IMR-90 (cell line): ENCODE measurements around the gene FKBP10. TPM values are rescaled to one million over a fixed set of nuclear protein-coding genes. Genes with fewer than 3 reads are reported as not detected.

Experiments used
- ATAC-seq: fragments of 200-7000 bp; cut with Tn5 transposase; 2 replicates; pipeline ENCODE4 v1.9.1; 2020; ENCODE audit warnings: low read depth, mild to moderate bottlenecking, moderate library complexity
- BruUV-seq: library from RNA; stranded (reverse); fragments of 400-500 nt; replicated peaks from 2 replicates; lab custom pipeline; 2021; lab: Mats Ljungman, UMichigan
- CTCF ChIA-PET: fragments of 300-600 bp; formaldehyde crosslinking; extraction: SDS; loops from one replicate; lab custom pipeline; 2021; ENCODE audit warnings: antibody characterized with exemption; lab: Yijun Ruan, JAX
- POLR2A ChIA-PET: fragments of 300-600 bp; sonication (Branson Sonifier 250); formaldehyde crosslinking; loops from one replicate; lab custom pipeline; 2022; ENCODE audit warnings: antibody characterized with exemption; ENCODE audit not compliant: unreplicated experiment; lab: Charles Lee
- DNase-seq: peaks from one replicate; pipeline ENCODE4 v3.0.0; 2013
- H2AFZ ChIP-seq: replicated peaks from 2 replicates; pipeline ENCODE3; 2013; ENCODE audit warnings: low read length, mild to moderate bottlenecking; ENCODE audit not compliant: poor library complexity
- H2AK5ac ChIP-seq: 2 replicates; pipeline ENCODE4 v1.6.1; 2013; ENCODE audit warnings: low read depth, low read length, inconsistent platforms
- H2AK9ac ChIP-seq: replicated peaks from 2 replicates; pipeline ENCODE3; 2013; ENCODE audit warnings: mild to moderate bottlenecking, low read depth, low read length, moderate library complexity; ENCODE audit not compliant: poor library complexity
- H2BK120ac ChIP-seq: 2 replicates; pipeline ENCODE4 v1.6.1; 2013; ENCODE audit warnings: low read depth, low read length, inconsistent platforms
- H2BK15ac ChIP-seq: 3 replicates; pipeline ENCODE4 v1.6.1; 2013; ENCODE audit warnings: low read depth, low read length, inconsistent platforms
- H2BK20ac ChIP-seq: 2 replicates; pipeline ENCODE4 v1.6.1; 2013; ENCODE audit warnings: low read depth, mild to moderate bottlenecking, inconsistent platforms, low read length, moderate library complexity
- H2BK5ac ChIP-seq: 2 replicates; pipeline ENCODE4 v1.6.1; 2013; ENCODE audit warnings: mild to moderate bottlenecking, low read depth, low read length, inconsistent platforms; ENCODE audit not compliant: poor library complexity, severe bottlenecking
- H3K14ac ChIP-seq: replicated peaks from 2 replicates; pipeline ENCODE4 v1.6.1; 2013; ENCODE audit warnings: low read depth, low read length, inconsistent platforms
- H3K18ac ChIP-seq: 2 replicates; pipeline ENCODE4 v1.6.1; 2013; ENCODE audit warnings: low read depth, low read length, control low read depth
- H3K23ac ChIP-seq: 2 replicates; pipeline ENCODE4 v1.6.1; 2013; ENCODE audit warnings: low read depth, low read length, inconsistent platforms
- H3K27ac ChIP-seq: 2 replicates; pipeline ENCODE4 v1.5.1; 2013; ENCODE audit warnings: mild to moderate bottlenecking, control low read depth, low read length; ENCODE audit not compliant: insufficient read depth
- H3K27me3 ChIP-seq: 2 replicates; pipeline ENCODE4 v1.6.1; 2013; ENCODE audit warnings: low read length; ENCODE audit not compliant: control insufficient read depth, insufficient read depth
- H3K36me3 ChIP-seq: 2 replicates; pipeline ENCODE4 v1.6.1; 2013; ENCODE audit warnings: low read length, mixed read lengths; ENCODE audit not compliant: control insufficient read depth, insufficient read depth
- H3K4ac ChIP-seq: 2 replicates; pipeline ENCODE4 v1.6.1; 2013; ENCODE audit warnings: low read depth, low read length, inconsistent platforms
- H3K4me1 ChIP-seq: 2 replicates; pipeline ENCODE4 v1.6.1; 2013; ENCODE audit warnings: low read length, mixed read lengths; ENCODE audit not compliant: control insufficient read depth, insufficient read depth
- H3K4me2 ChIP-seq: 2 replicates; pipeline ENCODE4 v1.6.1; 2013; ENCODE audit warnings: low read depth, mild to moderate bottlenecking, control low read depth, low read length, moderate library complexity
- H3K4me3 ChIP-seq: 2 replicates; pipeline ENCODE4 v1.5.1; 2013; ENCODE audit warnings: low read depth, mild to moderate bottlenecking, control low read depth, low read length, moderate library complexity; ENCODE audit not compliant: insufficient read depth
- H3K56ac ChIP-seq: 2 replicates; pipeline ENCODE4 v1.6.1; 2013; ENCODE audit warnings: low read length, inconsistent platforms; ENCODE audit not compliant: insufficient read depth; ENCODE audit errors: extremely low read depth
- H3K79me1 ChIP-seq, 2 experiments: 2 replicates each; pipeline ENCODE4 v1.6.1; 2013; ENCODE audit warnings: low read length in 2 of 2, inconsistent platforms in 1 of 2, low read depth in 1 of 2
- H3K9ac ChIP-seq: 2 replicates; pipeline ENCODE4 v1.6.1; 2013; ENCODE audit warnings: low read depth, low read length, control low read depth
- H3K9me1 ChIP-seq: 2 replicates; pipeline ENCODE4 v1.6.1; 2013; ENCODE audit warnings: low read length, inconsistent platforms; ENCODE audit not compliant: insufficient read depth
- H3K9me3 ChIP-seq: 2 replicates; pipeline ENCODE4 v1.6.1; 2013; ENCODE audit warnings: low read length; ENCODE audit not compliant: control insufficient read depth, insufficient read depth
- H4K20me1 ChIP-seq: 2 replicates; pipeline ENCODE4 v1.6.1; 2013; ENCODE audit warnings: low read length, inconsistent platforms; ENCODE audit not compliant: insufficient read depth
- H4K5ac ChIP-seq: 2 replicates; pipeline ENCODE4 v1.6.1; 2013; ENCODE audit warnings: mild to moderate bottlenecking, low read depth, low read length, control low read depth
- H4K8ac ChIP-seq, 2 experiments: 2 replicates each; pipeline ENCODE4 v1.6.1; 2013; ENCODE audit warnings: low read depth in 2 of 2, low read length in 2 of 2, control low read depth in 1 of 2, inconsistent platforms in 1 of 2
- H4K91ac ChIP-seq: 2 replicates; pipeline ENCODE4 v1.6.1; 2013; ENCODE audit warnings: low read depth, low read length, inconsistent platforms; ENCODE audit not compliant: insufficient read depth
- BHLHE40 ChIP-seq: fragments of 150-350 bp; IDR thresholded peaks from 2 replicates; pipeline ENCODE4 v1.6.1; 2016; ENCODE audit warnings: mild to moderate bottlenecking, low read depth, low read length
- CEBPB ChIP-seq: IDR thresholded peaks from 2 replicates; pipeline ENCODE4 v1.6.1; 2012; ENCODE audit warnings: low read depth, low read length, improper control_type of control experiment
- CHD1 ChIP-seq: IDR thresholded peaks from 2 replicates; pipeline ENCODE4 v1.6.1; 2012; ENCODE audit warnings: low read depth, low read length, improper control_type of control experiment
- FOS ChIP-seq: fragments of 150-350 bp; IDR thresholded peaks from 2 replicates; pipeline ENCODE4 v1.6.1; 2016; ENCODE audit warnings: low read depth, low read length
- MAFK ChIP-seq: IDR thresholded peaks from 2 replicates; pipeline ENCODE4 v1.6.1; 2012; ENCODE audit warnings: low read depth, low read length, improper control_type of control experiment
- MAZ ChIP-seq: IDR thresholded peaks from 2 replicates; pipeline ENCODE4 v1.6.1; 2012; ENCODE audit warnings: low read depth, mild to moderate bottlenecking, low read length, improper control_type of control experiment, moderate library complexity, borderline replicate concordance
- MXI1 ChIP-seq: IDR thresholded peaks from 2 replicates; pipeline ENCODE4 v1.6.1; 2012; ENCODE audit warnings: low read depth, mild to moderate bottlenecking, low read length, moderate library complexity, borderline replicate concordance
- NFE2L2 ChIP-seq: fragments of 150-350 bp; IDR thresholded peaks from 2 replicates; pipeline ENCODE4 v1.6.1; 2016; ENCODE audit warnings: low read depth, mild to moderate bottlenecking, low read length
- POLR2A ChIP-seq: IDR thresholded peaks from 2 replicates; pipeline ENCODE4 v1.6.1; 2012; ENCODE audit warnings: mild to moderate bottlenecking, low read depth, low read length
- RAD21 ChIP-seq: IDR thresholded peaks from 2 replicates; pipeline ENCODE4 v1.6.1; 2012; ENCODE audit warnings: low read length, improper control_type of control experiment
- RCOR1 ChIP-seq: IDR thresholded peaks from 2 replicates; pipeline ENCODE4 v1.6.1; 2012; ENCODE audit warnings: mild to moderate bottlenecking, low read length, improper control_type of control experiment; ENCODE audit not compliant: insufficient replicate concordance
- RFX5 ChIP-seq: IDR thresholded peaks from 2 replicates; pipeline ENCODE4 v1.8.0; 2012; ENCODE audit warnings: low read depth, mild to moderate bottlenecking, low read length, moderate library complexity
- SMC3 ChIP-seq: fragments of 150-350 bp; IDR thresholded peaks from 2 replicates; pipeline ENCODE4 v1.6.1; 2016; ENCODE audit warnings: low read depth, mild to moderate bottlenecking, antibody characterized with exemption, low read length, moderate library complexity
- WGBS, 2 experiments: methylation state at CpG; one replicate each; pipeline versions ENCODE4 v1.1.5 to v1.1.7; 2013; ENCODE audit warnings: missing lambda C conversion rate in 2 of 2; ENCODE audit not compliant: insufficient read length in 1 of 2; ENCODE audit errors: extremely low coverage in 2 of 2; 5-methylcytosine and 5-hydroxymethylcytosine counted together
- dilution Hi-C: fragments of 300-500 bp; cut with HindIII; formaldehyde crosslinking; loops from one replicate; pipeline ENCODE4 v1.14.3; 2018; ENCODE audit warnings: low sequenced_read_pairs; ENCODE audit not compliant: unreplicated experiment
- in situ Hi-C: fragments of 300-500 bp; cut with MboI; formaldehyde crosslinking; loops from 3 replicates; pipeline ENCODE4 v1.14.3; 2019; ENCODE audit warnings: low sequenced_read_pairs, inconsistent platforms, mixed read lengths
- intact Hi-C: fragments of 100-400 bp; cut with micrococcal nuclease; formaldehyde crosslinking; loops from 2 replicates; pipeline ENCODE4 v1.10.0; 2022
- polyA plus RNA-seq, 3 experiments: library from polyadenylated mRNA; depleted of rRNA; stranded (reverse); fragments of >200 nt; gene quantifications; 2 replicates each; pipeline ENCODE4 v1.2.3, GENCODE V29; 2012; ENCODE audit warnings: low replicate concordance in 1 of 3
- total RNA-seq: library from RNA; depleted of rRNA; stranded (reverse); fragments of >200 nt; gene quantifications from 2 replicates; pipeline ENCODE4 v1.2.3, GENCODE V29; 2012
- TF ChIP-seq, protein P1 (sequence below): conservative IDR thresholded peaks from 2 replicates; pipeline ENCODE4 v1.5.1; 2012; ENCODE audit warnings: mild to moderate bottlenecking, low read depth, low read length, improper control_type of control experiment
- TF ChIP-seq, protein P2 (sequence below): fragments of 150-350 bp; IDR thresholded peaks from 2 replicates; pipeline ENCODE4 v1.6.1; 2017; ENCODE audit warnings: mild to moderate bottlenecking, antibody characterized with exemption, low read length, low read depth

The FKBP10 gene
- total and polyA plus RNA-seq, 2 of the 4 experiments (the other 2 are of a cell fraction), result 170 to 984 TPM

GRCh38 chr17:41811549-41812380 is 1.0 kb upstream of the FKBP10 start, which contains the start of gene P3H4:
Gene P3H4 (minus strand): TSS chr17:41811949. CDS start chr17:41811915, 34 bp downstream.
- intact Hi-C loops, result loop anchor here (1.0 to 2.0 kb wide), 3 partner anchors 53 to 147 kb away; partner anchors contain the start of genes ACLY and KLHL11
- 0% methylated on average over 43 of the region's 96 CpGs; no CpG with 5 or more reads in 1 of the 2 experiments for WGBS, 2 experiments
- Histone ChIP-seq H2AK9ac (peak within 1 kb of the TSS; percentile 100), H4K91ac (peak within 1 kb of the TSS; percentile 95), H3K18ac (peak within 1 kb of the TSS; percentile 71), H4K8ac (peak within 1 kb of the TSS; percentile 92 to 94), H3K4ac (peak within 1 kb of the TSS; percentile 100), H3K9ac (peak within 1 kb of the TSS; percentile 96), H3K23ac (peak within 1 kb of the TSS; percentile 85), H3K27ac (peak within 1 kb of the TSS; percentile 93), H3K14ac (peak within 1 kb of the TSS; percentile 90), H3K27me3 (no peaks in the 10 kb centered on the region), H2BK15ac (peak within 1 kb of the TSS; percentile 98; the same call in 2 of the 3 replicates), H2AK5ac (peak within 1 kb of the TSS; percentile 95), H3K9me1 (peaks cover 30% of the 10 kb centered on the region), H3K79me1 (peaks cover 18 to 83% of the 10 kb centered on the region in 2 experiments), H4K5ac (peak within 1 kb of the TSS; percentile 62), H3K4me2 (peak within 1 kb of the TSS; percentile 88), H3K9me3 (no peaks in the 10 kb centered on the region), H3K56ac (peak within 1 kb of the TSS; percentile 79), H3K4me3 (peak within 1 kb of the TSS; percentile 88), H2BK5ac (peak within 1 kb of the TSS; percentile 94), H3K36me3 (peaks cover 16% of the 10 kb centered on the region), H3K4me1 (peaks cover 20% of the 10 kb centered on the region), H2AFZ (peak within 1 kb of the TSS; percentile 94), H2BK20ac (peak within 1 kb of the TSS; percentile 72; the same call in 1 of the 2 replicates), H2BK120ac (peak within 1 kb of the TSS; percentile 87), H4K20me1 (peaks cover 40% of the 10 kb centered on the region)
- CTCF ChIA-PET, result no interaction called here
- peak; percentile 70 for ATAC-seq
- in situ Hi-C loops, result no loop called here
- POLR2A ChIA-PET, result interaction anchor here (0.6 kb wide), 2 partner anchors 103 to 154 kb away, joined by 3 to 6 read pairs; no protein-coding TSS in a partner anchor
- DNase-seq, result peak; percentile 80
- dilution Hi-C loops, result no loop called here
- no TSS peak for BruUV-seq
- TF ChIP-seq MXI1, result peak; percentile 62; the same call in 1 of the 2 replicates
- peak; percentile 30 for TF ChIP-seq SMC3
- no peak for TF ChIP-seq NFE2L2
- no peak for TF ChIP-seq RCOR1
- no peak for TF ChIP-seq FOS
- no peak for TF ChIP-seq RFX5
- TF ChIP-seq, protein P1, sequence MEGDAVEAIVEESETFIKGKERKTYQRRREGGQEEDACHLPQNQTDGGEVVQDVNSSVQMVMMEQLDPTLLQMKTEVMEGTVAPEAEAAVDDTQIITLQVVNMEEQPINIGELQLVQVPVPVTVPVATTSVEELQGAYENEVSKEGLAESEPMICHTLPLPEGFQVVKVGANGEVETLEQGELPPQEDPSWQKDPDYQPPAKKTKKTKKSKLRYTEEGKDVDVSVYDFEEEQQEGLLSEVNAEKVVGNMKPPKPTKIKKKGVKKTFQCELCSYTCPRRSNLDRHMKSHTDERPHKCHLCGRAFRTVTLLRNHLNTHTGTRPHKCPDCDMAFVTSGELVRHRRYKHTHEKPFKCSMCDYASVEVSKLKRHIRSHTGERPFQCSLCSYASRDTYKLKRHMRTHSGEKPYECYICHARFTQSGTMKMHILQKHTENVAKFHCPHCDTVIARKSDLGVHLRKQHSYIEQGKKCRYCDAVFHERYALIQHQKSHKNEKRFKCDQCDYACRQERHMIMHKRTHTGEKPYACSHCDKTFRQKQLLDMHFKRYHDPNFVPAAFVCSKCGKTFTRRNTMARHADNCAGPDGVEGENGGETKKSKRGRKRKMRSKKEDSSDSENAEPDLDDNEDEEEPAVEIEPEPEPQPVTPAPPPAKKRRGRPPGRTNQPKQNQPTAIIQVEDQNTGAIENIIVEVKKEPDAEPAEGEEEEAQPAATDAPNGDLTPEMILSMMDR, result peak; percentile 66
- peak; percentile 44 for TF ChIP-seq RAD21
- TF ChIP-seq CHD1, result no peak
- 0 out of 2 replicates have a peak, but pooled peaks have one; percentile 30 for TF ChIP-seq POLR2A
- TF ChIP-seq MAFK, result no peak
- peak; percentile 82; the same call in 1 of the 2 replicates for TF ChIP-seq MAZ
- TF ChIP-seq, protein P2, sequence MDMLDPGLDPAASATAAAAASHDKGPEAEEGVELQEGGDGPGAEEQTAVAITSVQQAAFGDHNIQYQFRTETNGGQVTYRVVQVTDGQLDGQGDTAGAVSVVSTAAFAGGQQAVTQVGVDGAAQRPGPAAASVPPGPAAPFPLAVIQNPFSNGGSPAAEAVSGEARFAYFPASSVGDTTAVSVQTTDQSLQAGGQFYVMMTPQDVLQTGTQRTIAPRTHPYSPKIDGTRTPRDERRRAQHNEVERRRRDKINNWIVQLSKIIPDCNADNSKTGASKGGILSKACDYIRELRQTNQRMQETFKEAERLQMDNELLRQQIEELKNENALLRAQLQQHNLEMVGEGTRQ, result no peak
- TF ChIP-seq CEBPB, result no peak
- TF ChIP-seq BHLHE40, result no peak
